ENCODE results near the gene CCT8. TPM values are rescaled to one million over a fixed set of nuclear protein-coding genes. Genes with fewer than 3 reads are reported as not detected.

Gene CCT8
- total and polyA plus RNA-seq, 9 of the 15 experiments (the other 6 are each of a cell fraction or from before 2014, with no cell fraction given) = 451 to 1,153 (median 677) TPM

DNA sequence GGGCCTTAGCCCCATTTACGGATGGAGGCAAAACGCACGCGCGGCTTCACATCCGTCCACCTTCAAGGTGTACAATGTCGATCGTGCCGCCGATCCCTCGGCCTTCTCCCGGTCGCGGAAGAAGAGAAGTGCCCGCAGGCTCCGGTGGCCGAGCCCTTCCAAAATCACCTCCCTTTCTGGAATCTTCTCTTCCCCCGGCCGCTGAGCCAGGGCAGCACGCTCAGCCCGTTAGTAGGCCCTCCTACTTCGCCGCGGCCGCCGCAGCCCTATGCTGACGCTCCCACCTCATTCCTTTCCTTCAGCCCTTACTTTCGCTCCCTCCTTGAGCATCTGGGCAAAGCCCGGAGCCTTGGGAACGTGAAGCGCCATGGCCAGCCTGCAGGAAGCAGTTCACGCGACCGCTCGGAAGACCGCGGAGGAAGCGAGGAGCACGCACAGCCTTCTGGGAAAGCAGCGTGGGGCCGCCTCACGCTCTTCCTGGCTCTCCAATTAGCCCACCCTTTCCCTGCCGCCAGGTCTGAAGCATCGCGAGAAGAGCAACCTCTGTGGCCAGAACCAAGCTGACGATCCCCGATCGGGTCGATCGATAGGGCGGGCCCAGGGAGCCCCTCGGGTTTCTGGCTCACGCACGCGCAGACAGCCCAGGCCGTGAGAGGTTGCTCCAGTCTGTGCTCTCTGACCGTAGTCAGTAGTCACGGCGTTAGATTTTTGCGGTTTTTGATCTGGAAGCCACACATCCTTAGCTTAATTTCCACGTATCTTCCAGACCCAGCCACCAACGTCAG is at the start of gene CCT8 (continued):
- TF ChIP-seq, protein P1, sequence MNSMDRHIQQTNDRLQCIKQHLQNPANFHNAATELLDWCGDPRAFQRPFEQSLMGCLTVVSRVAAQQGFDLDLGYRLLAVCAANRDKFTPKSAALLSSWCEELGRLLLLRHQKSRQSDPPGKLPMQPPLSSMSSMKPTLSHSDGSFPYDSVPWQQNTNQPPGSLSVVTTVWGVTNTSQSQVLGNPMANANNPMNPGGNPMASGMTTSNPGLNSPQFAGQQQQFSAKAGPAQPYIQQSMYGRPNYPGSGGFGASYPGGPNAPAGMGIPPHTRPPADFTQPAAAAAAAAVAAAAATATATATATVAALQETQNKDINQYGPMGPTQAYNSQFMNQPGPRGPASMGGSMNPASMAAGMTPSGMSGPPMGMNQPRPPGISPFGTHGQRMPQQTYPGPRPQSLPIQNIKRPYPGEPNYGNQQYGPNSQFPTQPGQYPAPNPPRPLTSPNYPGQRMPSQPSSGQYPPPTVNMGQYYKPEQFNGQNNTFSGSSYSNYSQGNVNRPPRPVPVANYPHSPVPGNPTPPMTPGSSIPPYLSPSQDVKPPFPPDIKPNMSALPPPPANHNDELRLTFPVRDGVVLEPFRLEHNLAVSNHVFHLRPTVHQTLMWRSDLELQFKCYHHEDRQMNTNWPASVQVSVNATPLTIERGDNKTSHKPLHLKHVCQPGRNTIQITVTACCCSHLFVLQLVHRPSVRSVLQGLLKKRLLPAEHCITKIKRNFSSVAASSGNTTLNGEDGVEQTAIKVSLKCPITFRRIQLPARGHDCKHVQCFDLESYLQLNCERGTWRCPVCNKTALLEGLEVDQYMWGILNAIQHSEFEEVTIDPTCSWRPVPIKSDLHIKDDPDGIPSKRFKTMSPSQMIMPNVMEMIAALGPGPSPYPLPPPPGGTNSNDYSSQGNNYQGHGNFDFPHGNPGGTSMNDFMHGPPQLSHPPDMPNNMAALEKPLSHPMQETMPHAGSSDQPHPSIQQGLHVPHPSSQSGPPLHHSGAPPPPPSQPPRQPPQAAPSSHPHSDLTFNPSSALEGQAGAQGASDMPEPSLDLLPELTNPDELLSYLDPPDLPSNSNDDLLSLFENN (IDR thresholded peaks at IDR 0.05; ENCODE audit: low read depth in 2 of 2, low read length in 2 of 2) = peak; percentile 7 to 98; a peak in 2 of 4 replicates
- TF ChIP-seq ZNF507 (tag; conservative IDR thresholded peaks at IDR 0.05) (no peak), GATAD2A (IDR thresholded peaks at IDR 0.05) (no peak), ZEB2 (IDR thresholded peaks at IDR 0.05) (no peak), PTBP1 (IDR thresholded peaks at IDR 0.05; ENCODE audit: low read depth, low read length) (no peak), ZBTB17 (CRISPR knock-in tag; IDR thresholded peaks at IDR 0.05) (peak; percentile 100), SOX6 (IDR thresholded peaks at IDR 0.05) (peak; percentile 51; the same call in 1 of the 2 replicates), STAT5A (IDR thresholded peaks at IDR 0.05; ENCODE audit: borderline replicate concordance, low read length) (peak; percentile 55; the same call in 1 of the 2 replicates), MIER1 (IDR thresholded peaks at IDR 0.05; ENCODE audit: low read depth) (0 out of 2 replicates have a peak, but pooled peaks have one; percentile 17), ZNF212 (CRISPR knock-in tag; IDR thresholded peaks at IDR 0.05) (no peak), TAF7 (tag; IDR thresholded peaks at IDR 0.05) (peak; percentile 76), EGR1 (conservative IDR thresholded peaks at IDR 0.05) (no peak)
- TF ChIP-seq, protein P2, sequence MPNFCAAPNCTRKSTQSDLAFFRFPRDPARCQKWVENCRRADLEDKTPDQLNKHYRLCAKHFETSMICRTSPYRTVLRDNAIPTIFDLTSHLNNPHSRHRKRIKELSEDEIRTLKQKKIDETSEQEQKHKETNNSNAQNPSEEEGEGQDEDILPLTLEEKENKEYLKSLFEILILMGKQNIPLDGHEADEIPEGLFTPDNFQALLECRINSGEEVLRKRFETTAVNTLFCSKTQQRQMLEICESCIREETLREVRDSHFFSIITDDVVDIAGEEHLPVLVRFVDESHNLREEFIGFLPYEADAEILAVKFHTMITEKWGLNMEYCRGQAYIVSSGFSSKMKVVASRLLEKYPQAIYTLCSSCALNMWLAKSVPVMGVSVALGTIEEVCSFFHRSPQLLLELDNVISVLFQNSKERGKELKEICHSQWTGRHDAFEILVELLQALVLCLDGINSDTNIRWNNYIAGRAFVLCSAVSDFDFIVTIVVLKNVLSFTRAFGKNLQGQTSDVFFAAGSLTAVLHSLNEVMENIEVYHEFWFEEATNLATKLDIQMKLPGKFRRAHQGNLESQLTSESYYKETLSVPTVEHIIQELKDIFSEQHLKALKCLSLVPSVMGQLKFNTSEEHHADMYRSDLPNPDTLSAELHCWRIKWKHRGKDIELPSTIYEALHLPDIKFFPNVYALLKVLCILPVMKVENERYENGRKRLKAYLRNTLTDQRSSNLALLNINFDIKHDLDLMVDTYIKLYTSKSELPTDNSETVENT (CRISPR knock-in tag; IDR thresholded peaks at IDR 0.05) = peak; percentile 67
- TF ChIP-seq, protein P3, sequence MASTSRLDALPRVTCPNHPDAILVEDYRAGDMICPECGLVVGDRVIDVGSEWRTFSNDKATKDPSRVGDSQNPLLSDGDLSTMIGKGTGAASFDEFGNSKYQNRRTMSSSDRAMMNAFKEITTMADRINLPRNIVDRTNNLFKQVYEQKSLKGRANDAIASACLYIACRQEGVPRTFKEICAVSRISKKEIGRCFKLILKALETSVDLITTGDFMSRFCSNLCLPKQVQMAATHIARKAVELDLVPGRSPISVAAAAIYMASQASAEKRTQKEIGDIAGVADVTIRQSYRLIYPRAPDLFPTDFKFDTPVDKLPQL (IDR thresholded peaks at IDR 0.05; ENCODE audit: extremely low read depth, insufficient read length) = peak; percentile 84
- TF ChIP-seq, protein P4, sequence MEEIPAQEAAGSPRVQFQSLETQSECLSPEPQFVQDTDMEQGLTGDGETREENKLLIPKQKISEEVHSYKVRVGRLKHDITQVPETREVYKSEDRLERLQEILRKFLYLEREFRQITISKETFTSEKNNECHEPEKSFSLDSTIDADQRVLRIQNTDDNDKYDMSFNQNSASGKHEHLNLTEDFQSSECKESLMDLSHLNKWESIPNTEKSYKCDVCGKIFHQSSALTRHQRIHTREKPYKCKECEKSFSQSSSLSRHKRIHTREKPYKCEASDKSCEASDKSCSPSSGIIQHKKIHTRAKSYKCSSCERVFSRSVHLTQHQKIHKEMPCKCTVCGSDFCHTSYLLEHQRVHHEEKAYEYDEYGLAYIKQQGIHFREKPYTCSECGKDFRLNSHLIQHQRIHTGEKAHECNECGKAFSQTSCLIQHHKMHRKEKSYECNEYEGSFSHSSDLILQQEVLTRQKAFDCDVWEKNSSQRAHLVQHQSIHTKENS (CRISPR knock-in tag; IDR thresholded peaks at IDR 0.05) = no peak
- TF ChIP-seq, protein P5, sequence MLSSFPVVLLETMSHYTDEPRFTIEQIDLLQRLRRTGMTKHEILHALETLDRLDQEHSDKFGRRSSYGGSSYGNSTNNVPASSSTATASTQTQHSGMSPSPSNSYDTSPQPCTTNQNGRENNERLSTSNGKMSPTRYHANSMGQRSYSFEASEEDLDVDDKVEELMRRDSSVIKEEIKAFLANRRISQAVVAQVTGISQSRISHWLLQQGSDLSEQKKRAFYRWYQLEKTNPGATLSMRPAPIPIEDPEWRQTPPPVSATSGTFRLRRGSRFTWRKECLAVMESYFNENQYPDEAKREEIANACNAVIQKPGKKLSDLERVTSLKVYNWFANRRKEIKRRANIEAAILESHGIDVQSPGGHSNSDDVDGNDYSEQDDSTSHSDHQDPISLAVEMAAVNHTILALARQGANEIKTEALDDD (IDR thresholded peaks at IDR 0.05) = peak; percentile 73
- TF ChIP-seq, protein P6, sequence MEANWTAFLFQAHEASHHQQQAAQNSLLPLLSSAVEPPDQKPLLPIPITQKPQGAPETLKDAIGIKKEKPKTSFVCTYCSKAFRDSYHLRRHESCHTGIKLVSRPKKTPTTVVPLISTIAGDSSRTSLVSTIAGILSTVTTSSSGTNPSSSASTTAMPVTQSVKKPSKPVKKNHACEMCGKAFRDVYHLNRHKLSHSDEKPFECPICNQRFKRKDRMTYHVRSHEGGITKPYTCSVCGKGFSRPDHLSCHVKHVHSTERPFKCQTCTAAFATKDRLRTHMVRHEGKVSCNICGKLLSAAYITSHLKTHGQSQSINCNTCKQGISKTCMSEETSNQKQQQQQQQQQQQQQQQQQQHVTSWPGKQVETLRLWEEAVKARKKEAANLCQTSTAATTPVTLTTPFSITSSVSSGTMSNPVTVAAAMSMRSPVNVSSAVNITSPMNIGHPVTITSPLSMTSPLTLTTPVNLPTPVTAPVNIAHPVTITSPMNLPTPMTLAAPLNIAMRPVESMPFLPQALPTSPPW (CRISPR knock-in tag; IDR thresholded peaks at IDR 0.05) = peak; percentile 90

Data from K562 (cell line).